ENCODE results near the gene SMPDL3B. TPM values are rescaled to one million over a fixed set of nuclear protein-coding genes. Genes with fewer than 3 reads are reported as not detected.

SMPDL3B gene
- polyA plus RNA-seq, 1 donor (not counting 4 experiments of a cell fraction or from before 2014, with no cell fraction given) = 0.51 TPM

DNA sequence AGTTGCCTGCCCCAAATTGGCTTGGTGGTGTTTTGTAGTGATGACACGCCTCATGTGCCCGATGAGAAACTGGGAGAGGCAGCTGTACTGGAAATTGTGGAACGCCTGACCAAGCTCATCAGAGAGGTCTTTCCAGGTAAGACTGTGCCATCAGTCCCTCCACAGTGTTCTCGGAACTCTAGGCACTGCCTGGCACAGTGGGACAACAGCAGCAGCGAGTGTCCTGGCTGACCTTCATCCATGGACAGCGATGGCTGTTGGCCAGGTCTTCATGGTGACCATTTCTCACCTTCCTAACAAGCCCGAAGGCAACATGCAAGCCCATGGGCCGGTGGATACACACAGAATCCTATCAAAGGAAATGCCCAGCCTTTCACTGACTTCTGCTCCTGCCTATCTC, 14.2 kb downstream of the SMPDL3B start:
- Histone ChIP-seq H3K4me3 (ENCODE audit: control insufficient read depth in 2 of 3, extremely low read depth in 1 of 3, insufficient read depth in 2 of 3, low read depth in 1 of 3, low read length in 3 of 3) (no peak overlapping the region), H3K79me2 (ENCODE audit: control insufficient read depth, insufficient read depth, low read length) (no peaks in the 10 kb centered on the region), H2AFZ (ENCODE audit: control insufficient read depth, low read length) (no peak overlapping the region), H3K27me3 (ENCODE audit: control insufficient read depth, extremely low read depth, insufficient read depth, low read length) (peaks cover 14% of the 10 kb centered on the region), H3K9ac (ENCODE audit: control insufficient read depth, extremely low read depth, insufficient read depth, low read length) (no peak overlapping the region), H3K4me1 (ENCODE audit: control insufficient read depth, extremely low read depth, insufficient read depth, low read length) (no peaks in the 10 kb centered on the region), H3K36me3 (ENCODE audit: control insufficient read depth in 2 of 2, extremely low read depth in 1 of 2, insufficient read depth in 2 of 2, low read length in 2 of 2) (no peaks in the 10 kb centered on the region), H3K9me3 (ENCODE audit: control insufficient read depth, low read depth, low read length) (no peaks in the 10 kb centered on the region), H3K4me2 (ENCODE audit: control insufficient read depth, extremely low read depth, insufficient read depth, low read depth, low read length) (no peak overlapping the region), H3K9me1 (ENCODE audit: control insufficient read depth, extremely low read depth, insufficient read depth, low read length) (no peaks in the 10 kb centered on the region), H4K20me1 (ENCODE audit: control insufficient read depth, extremely low read depth, insufficient read depth, low read length) (no peaks in the 10 kb centered on the region), H3K27ac (ENCODE audit: control insufficient read depth, insufficient read depth, low read length) (no peak overlapping the region)
- FAIRE-seq (no peak), DNase-seq (ENCODE audit: low read depth, low spot score) (no peak)
- TF ChIP-seq CTCF (optimal IDR thresholded peaks at IDR 0.05 in 1 of 3, IDR thresholded peaks at IDR 0.05 in 1 of 3, conservative IDR thresholded peaks at IDR 0.05 in 1 of 3; ENCODE audit: extremely low read depth in 1 of 3, insufficient read depth in 2 of 3, low read length in 3 of 3) = no peak
- TF ChIP-seq EZH2 (IDR thresholded peaks at IDR 0.05; ENCODE audit: low read length) = no peak
- dilution Hi-C loops (cut with MboI; ENCODE audit: extremely low pct_ligation_motif_present, low sequenced_read_pairs) = no loop called here

DNA sequence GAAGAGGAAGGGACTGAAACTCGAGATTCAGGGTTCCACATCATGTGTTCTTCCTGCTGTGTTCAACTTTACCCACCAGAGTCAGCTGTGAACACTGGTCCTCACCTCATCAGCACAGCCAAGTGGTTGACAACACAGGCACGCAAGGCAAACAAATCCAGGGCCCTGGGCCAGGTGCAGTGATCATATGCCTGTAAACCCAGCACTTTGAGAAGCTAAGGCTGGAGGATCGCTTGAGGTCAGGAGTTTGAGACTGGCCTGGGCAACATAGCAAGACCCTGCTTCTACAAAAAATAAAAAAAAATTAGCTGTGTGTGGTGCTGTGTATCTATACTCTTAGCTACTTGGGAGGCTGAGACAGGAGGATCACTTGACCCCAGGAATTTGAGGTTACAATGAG, 16.6 kb downstream of the SMPDL3B start:
- Histone ChIP-seq H3K27me3 (ENCODE audit: control insufficient read depth, extremely low read depth, insufficient read depth, low read length) (peaks cover 15% of the 10 kb centered on the region), H3K36me3 (ENCODE audit: control insufficient read depth in 2 of 2, extremely low read depth in 1 of 2, insufficient read depth in 2 of 2, low read length in 2 of 2) (no peaks in the 10 kb centered on the region), H3K27ac (ENCODE audit: control insufficient read depth, insufficient read depth, low read length) (no peak overlapping the region), H4K20me1 (ENCODE audit: control insufficient read depth, extremely low read depth, insufficient read depth, low read length) (no peaks in the 10 kb centered on the region), H3K4me3 (ENCODE audit: control insufficient read depth in 2 of 3, extremely low read depth in 1 of 3, insufficient read depth in 2 of 3, low read depth in 1 of 3, low read length in 3 of 3) (no peak overlapping the region), H3K9me3 (ENCODE audit: control insufficient read depth, low read depth, low read length) (no peaks in the 10 kb centered on the region), H3K4me1 (ENCODE audit: control insufficient read depth, extremely low read depth, insufficient read depth, low read length) (no peaks in the 10 kb centered on the region), H3K9ac (ENCODE audit: control insufficient read depth, extremely low read depth, insufficient read depth, low read length) (no peak overlapping the region), H2AFZ (ENCODE audit: control insufficient read depth, low read length) (no peak overlapping the region), H3K9me1 (ENCODE audit: control insufficient read depth, extremely low read depth, insufficient read depth, low read length) (no peaks in the 10 kb centered on the region), H3K79me2 (ENCODE audit: control insufficient read depth, insufficient read depth, low read length) (no peaks in the 10 kb centered on the region), H3K4me2 (ENCODE audit: control insufficient read depth, extremely low read depth, insufficient read depth, low read depth, low read length) (no peak overlapping the region)
- dilution Hi-C loops (cut with MboI; ENCODE audit: extremely low pct_ligation_motif_present, low sequenced_read_pairs) = no loop called here
- no peak for TF ChIP-seq EZH2 (IDR thresholded peaks at IDR 0.05; ENCODE audit: low read length)
- no peak for TF ChIP-seq CTCF (optimal IDR thresholded peaks at IDR 0.05 in 1 of 3, IDR thresholded peaks at IDR 0.05 in 1 of 3, conservative IDR thresholded peaks at IDR 0.05 in 1 of 3; ENCODE audit: extremely low read depth in 1 of 3, insufficient read depth in 2 of 3, low read length in 3 of 3)
- FAIRE-seq = no peak
- DNase-seq (ENCODE audit: low read depth, low spot score) = no peak
